Cardiac muscle cell (in vitro differentiated cells and primary cell): ENCODE data around the gene GM2A. TPM values are rescaled to one million over a fixed set of nuclear protein-coding genes. Genes with fewer than 3 reads are reported as not detected.

ENCODE experiments used
- DNase-seq, 2 donors: peaks; one replicate each; pipeline versions ENCODE4 v3.0.0 to v3.0.0-alpha.2; 2010 to 2017; ENCODE audit warnings: low read depth in 1 of 2, low spot score in 1 of 2
- H3K27ac ChIP-seq: fragments of 200-600 bp; sonication (generic); 2 replicates; pipeline ENCODE4 v1.5.1; 2016
- H3K27me3 ChIP-seq: fragments of 200-600 bp; sonication (generic); 2 replicates; pipeline ENCODE4 v1.6.0; 2016; ENCODE audit warnings: control low read depth
- H3K36me3 ChIP-seq: fragments of 200-600 bp; sonication (generic); 2 replicates; pipeline ENCODE4 v1.5.1; 2016; ENCODE audit warnings: control low read depth
- H3K4me1 ChIP-seq: fragments of 200-600 bp; sonication (generic); 2 replicates; pipeline ENCODE4 v1.8.1; 2017; ENCODE audit warnings: low read depth, mild to moderate bottlenecking, mixed run types
- H3K4me3 ChIP-seq: fragments of 200-600 bp; sonication (generic); 2 replicates; pipeline ENCODE4 v1.5.1; 2016; ENCODE audit warnings: mild to moderate bottlenecking
- H3K9me3 ChIP-seq: fragments of 200-600 bp; sonication (generic); 2 replicates; pipeline ENCODE4 v1.5.1; 2017; ENCODE audit warnings: low read depth, mild to moderate bottlenecking, control low read depth
- CTCF ChIP-seq: IDR thresholded peaks from 2 replicates; pipeline ENCODE4 v1.5.1; 2012; ENCODE audit warnings: low read depth, mild to moderate bottlenecking, low read length
- polyA plus RNA-seq: library from polyadenylated mRNA; unstranded; fragments of >200 nt; fragmentation: Nextera tagmentation; extraction: Ambion mirVana; gene quantifications from 2 replicates; pipeline ENCODE4 v1.2.1, GENCODE V29; 2016
- total RNA-seq: library from RNA; depleted of rRNA; stranded (reverse); fragments of >200 nt; gene quantifications from 2 replicates; pipeline ENCODE4 v1.2.3, GENCODE V29; 2016

The GM2A gene
- total and polyA plus RNA-seq, 2 experiments from 2014 or later: 34.3 to 53.7 TPM

- Histone ChIP-seq H3K27ac (no peak overlapping the region), H3K9me3 (no peaks in the 10 kb centered on the region), H3K36me3 (peaks cover 6% of the 10 kb centered on the region), H3K4me1 (peaks cover 10% of the 10 kb centered on the region), H3K27me3 (no peaks in the 10 kb centered on the region), H3K4me3 (no peak overlapping the region)
- no peak for DNase-seq
- TF ChIP-seq CTCF: no peak
Observed at GRCh38 chr5:151255621-151256286, 2.8 kb downstream of the GM2A start.

DNA sequence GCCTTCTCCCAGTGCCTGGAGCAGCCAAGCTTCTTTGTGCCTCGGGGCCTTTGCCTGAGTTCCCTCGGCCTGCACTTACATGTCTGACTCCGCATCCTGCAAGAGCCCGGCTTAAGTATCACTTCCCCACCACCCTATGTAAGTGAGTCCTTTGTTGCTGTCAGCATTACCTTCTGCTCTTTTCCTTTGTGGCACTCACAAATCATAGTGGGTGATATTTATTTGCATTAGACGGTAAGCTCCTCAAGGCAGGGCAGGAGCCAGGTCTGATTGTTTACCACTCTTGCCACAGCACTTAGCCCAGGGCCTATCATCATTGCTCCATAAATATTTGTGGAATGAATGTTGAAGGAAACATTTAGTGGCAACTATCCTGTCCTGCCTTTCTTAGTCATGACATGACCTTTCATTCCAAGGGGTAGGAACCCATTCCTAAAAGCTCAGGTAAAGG is 4.8 kb downstream of the GM2A start:
- H3K4me1 ChIP-seq: peaks cover 10% of the 10 kb centered on the region
- H3K27me3 ChIP-seq: no peaks in the 10 kb centered on the region
- no peaks in the 10 kb centered on the region for H3K9me3 ChIP-seq
- DNase-seq: no peak
- no peak overlapping the region for H3K4me3 ChIP-seq
- TF ChIP-seq CTCF: no peak
- H3K36me3 ChIP-seq: peaks cover 6% of the 10 kb centered on the region
- H3K27ac ChIP-seq: no peak overlapping the region

- no peak overlapping the region for H3K27ac ChIP-seq
- no peaks in the 10 kb centered on the region for H3K9me3 ChIP-seq
- TF ChIP-seq CTCF: no peak
- no peak overlapping the region for H3K4me3 ChIP-seq
- peaks cover 6% of the 10 kb centered on the region for H3K36me3 ChIP-seq
- no peaks in the 10 kb centered on the region for H3K27me3 ChIP-seq
- no peak for DNase-seq
- peaks cover 10% of the 10 kb centered on the region for H3K4me1 ChIP-seq
Observed at GRCh38 chr5:151258201-151258611, 5.2 kb downstream of the GM2A start.

- Histone ChIP-seq H3K27me3 (no peaks in the 10 kb centered on the region), H3K36me3 (peaks cover 6% of the 10 kb centered on the region), H3K27ac (no peak overlapping the region), H3K4me1 (peaks cover 9% of the 10 kb centered on the region), H3K4me3 (no peak overlapping the region), H3K9me3 (no peaks in the 10 kb centered on the region)
- DNase-seq: no peak
- no peak for TF ChIP-seq CTCF
Observed at GRCh38 chr5:151258816-151259215, 5.8 kb downstream of the GM2A start.

DNA sequence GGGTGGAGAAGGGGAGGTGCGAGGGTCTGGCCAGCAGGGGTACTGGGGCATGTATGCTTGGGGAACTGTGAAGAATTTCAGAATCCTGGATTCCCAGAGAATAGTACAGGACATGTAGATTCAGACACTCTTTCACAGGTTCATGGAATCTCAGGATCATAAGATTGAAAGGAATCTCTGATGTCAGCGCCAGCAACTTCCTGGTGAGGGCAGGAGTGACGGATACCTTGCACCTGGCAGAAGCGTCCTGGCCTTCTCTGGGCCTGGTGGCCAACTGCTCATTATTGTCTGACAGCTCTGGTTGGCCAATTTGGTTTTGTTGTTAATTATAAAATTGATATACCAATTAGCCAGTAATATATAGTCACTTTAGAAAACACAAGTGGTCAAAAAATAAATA is 6.9 kb downstream of the GM2A start:
- H3K36me3 ChIP-seq: peaks cover 6% of the 10 kb centered on the region
- TF ChIP-seq CTCF: no peak
- H3K4me3 ChIP-seq: no peak overlapping the region
- no peaks in the 10 kb centered on the region for H3K4me1 ChIP-seq
- H3K27me3 ChIP-seq: no peaks in the 10 kb centered on the region
- H3K27ac ChIP-seq: no peak overlapping the region
- H3K9me3 ChIP-seq: no peaks in the 10 kb centered on the region
- DNase-seq: no peak
